Left lobe of liver (tissue), 2 donors: ENCODE measurements around the gene VPS54. TPM values are rescaled to one million over a fixed set of nuclear protein-coding genes. Genes with fewer than 3 reads are reported as not detected.
A peak's percentile ranks its signal among the peaks of the same experiment; 100 is the strongest.
"Not testable (repeated sequence)": the region's sequence is repeated elsewhere in the genome, so short reads cannot be mapped to it uniquely, and the experiment has no call there.

Experiments
- ATAC-seq: fragments of 200-7000 bp; cut with Tn5 transposase; one replicate; pipeline ENCODE4 v1.9.1; 2020; ENCODE audit warnings: mild to moderate bottlenecking, moderate library complexity
- DNase-seq: peaks from one replicate; pipeline ENCODE4 v3.0.0-alpha.2; 2020; ENCODE audit warnings: low spot score
- total RNA-seq: library from RNA; stranded (reverse); gene quantifications from one replicate; pipeline ENCODE4 v1.2.1, GENCODE V29; 2021
- donor health status: DM: no; HTN: no; CAD: no; lungs with moderate emphysema.
- donor health status: DM: no; HTN: yes; CAD: no.

Gene VPS54
- total RNA-seq, 1 donor from 2014 or later: 12.3 TPM

GRCh38 chr2:63849381-63850203, 169.6 kb downstream of the VPS54 start:
- no peak for DNase-seq
- peak; percentile 21 for ATAC-seq

GRCh38 chr2:63847571-63847970, 171.7 kb downstream of the VPS54 start:
- not testable (repeated sequence) for DNase-seq, ATAC-seq

- no peak for DNase-seq
- no peak for ATAC-seq
Observed at GRCh38 chr2:63846487-63846886, 172.7 kb downstream of the VPS54 start.

- DNase-seq: no peak
- ATAC-seq: no peak
Observed at GRCh38 chr2:63845866-63846265, 173.4 kb downstream of the VPS54 start.

- ATAC-seq (no peak), DNase-seq (no peak)
Observed at GRCh38 chr2:63844616-63845015, 174.6 kb downstream of the VPS54 start.

GRCh38 chr2:63843791-63844190, 175.4 kb downstream of the VPS54 start:
- ATAC-seq (no peak), DNase-seq (no peak)

- ATAC-seq: no peak
- no peak for DNase-seq
Observed at GRCh38 chr2:63843093-63843492, 176.1 kb downstream of the VPS54 start.

GRCh38 chr2:63842149-63843061, 176.8 kb downstream of the VPS54 start:
- ATAC-seq (no peak), DNase-seq (peak; percentile 59)

Other genes starting within 250 kb of the VPS54 start
- gene UGP2, start 177.5 kb downstream of the VPS54 start, total RNA-seq: 303 TPM
- 6.3 TPM for gene PELI1, start 125.0 kb upstream of the VPS54 start, total RNA-seq